ENCODE data around the gene CDC42BPA. TPM values are rescaled to one million over a fixed set of nuclear protein-coding genes. Genes with fewer than 3 reads are reported as not detected.

The CDC42BPA gene
- total RNA-seq, 1 donor = 113 TPM

DNA sequence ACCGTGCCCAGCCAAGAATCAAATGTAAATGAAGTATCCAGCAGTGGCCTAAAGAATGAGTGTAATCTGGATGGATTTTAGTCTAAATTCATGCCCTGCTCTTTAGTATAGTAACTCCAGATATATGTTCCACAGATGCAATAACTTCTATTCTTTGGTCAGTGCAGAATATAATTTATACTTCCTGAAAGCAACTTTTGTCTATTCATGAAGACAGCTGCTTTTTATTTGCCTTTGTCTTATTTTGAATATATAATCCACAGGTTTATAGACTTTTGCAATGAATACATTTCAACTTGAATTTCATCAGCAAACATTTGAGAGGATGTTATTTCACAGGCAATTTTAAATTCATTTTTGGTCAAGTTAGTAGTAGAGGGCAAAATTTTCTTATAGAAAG, 54.4 kb downstream of the CDC42BPA start:
- no peak for DNase-seq (ENCODE audit: low read depth)
- TF ChIP-seq, protein P1, sequence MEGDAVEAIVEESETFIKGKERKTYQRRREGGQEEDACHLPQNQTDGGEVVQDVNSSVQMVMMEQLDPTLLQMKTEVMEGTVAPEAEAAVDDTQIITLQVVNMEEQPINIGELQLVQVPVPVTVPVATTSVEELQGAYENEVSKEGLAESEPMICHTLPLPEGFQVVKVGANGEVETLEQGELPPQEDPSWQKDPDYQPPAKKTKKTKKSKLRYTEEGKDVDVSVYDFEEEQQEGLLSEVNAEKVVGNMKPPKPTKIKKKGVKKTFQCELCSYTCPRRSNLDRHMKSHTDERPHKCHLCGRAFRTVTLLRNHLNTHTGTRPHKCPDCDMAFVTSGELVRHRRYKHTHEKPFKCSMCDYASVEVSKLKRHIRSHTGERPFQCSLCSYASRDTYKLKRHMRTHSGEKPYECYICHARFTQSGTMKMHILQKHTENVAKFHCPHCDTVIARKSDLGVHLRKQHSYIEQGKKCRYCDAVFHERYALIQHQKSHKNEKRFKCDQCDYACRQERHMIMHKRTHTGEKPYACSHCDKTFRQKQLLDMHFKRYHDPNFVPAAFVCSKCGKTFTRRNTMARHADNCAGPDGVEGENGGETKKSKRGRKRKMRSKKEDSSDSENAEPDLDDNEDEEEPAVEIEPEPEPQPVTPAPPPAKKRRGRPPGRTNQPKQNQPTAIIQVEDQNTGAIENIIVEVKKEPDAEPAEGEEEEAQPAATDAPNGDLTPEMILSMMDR (IDR thresholded peaks at IDR 0.05; ENCODE audit: insufficient read depth, low read depth, low read length) = no peak
- H3K4me3 ChIP-seq (ENCODE audit: low read depth, low read length) = no peak overlapping the region

DNA sequence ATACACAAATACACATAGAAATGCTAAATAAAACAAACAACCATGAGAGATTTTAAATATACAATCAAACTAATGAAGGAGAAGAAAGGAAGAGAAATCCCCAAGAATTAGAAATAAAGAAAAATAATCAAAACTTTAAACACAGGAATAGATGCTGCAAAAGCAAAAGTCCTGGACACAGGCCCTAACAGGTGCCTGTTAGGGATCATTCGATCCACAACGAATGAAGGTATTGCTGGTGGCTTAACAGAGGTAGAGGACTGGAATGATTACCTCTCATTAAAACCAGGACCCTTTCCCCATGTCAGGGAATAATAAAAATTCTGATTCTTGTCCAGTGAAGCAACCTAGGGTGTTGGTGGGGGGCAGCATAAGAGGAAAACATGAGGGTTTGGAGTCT, 56.8 kb downstream of the CDC42BPA start:
- TF ChIP-seq, protein P1 (IDR thresholded peaks at IDR 0.05; ENCODE audit: insufficient read depth, low read depth, low read length) = no peak
- H3K4me3 ChIP-seq (ENCODE audit: low read depth, low read length) = no peak overlapping the region
- no peak for DNase-seq (ENCODE audit: low read depth)

DNA sequence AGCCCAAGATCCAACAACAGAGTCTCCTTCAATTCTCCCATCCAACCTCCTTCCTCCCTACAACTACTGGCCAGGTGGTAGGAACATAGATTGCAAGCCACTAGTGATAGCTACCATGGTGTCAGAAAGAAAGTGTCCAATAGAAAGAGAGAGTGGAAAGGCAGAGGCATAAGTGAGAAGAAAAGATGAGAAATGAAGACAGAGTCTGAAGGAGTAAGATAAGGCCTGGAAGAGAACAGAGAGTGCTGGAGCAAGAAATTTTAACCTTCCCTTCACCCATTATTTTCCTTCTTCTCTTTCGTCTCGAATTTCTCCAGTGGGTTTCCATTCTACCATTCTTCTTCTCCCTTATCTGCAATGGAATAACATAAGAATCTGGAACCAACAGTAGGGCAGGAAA, 57.9 kb downstream of the CDC42BPA start:
- DNase-seq (ENCODE audit: low read depth) = no peak
- H3K4me3 ChIP-seq (ENCODE audit: low read depth, low read length) = no peak overlapping the region
- TF ChIP-seq, protein P1 (IDR thresholded peaks at IDR 0.05; ENCODE audit: insufficient read depth, low read depth, low read length) = no peak

DNA sequence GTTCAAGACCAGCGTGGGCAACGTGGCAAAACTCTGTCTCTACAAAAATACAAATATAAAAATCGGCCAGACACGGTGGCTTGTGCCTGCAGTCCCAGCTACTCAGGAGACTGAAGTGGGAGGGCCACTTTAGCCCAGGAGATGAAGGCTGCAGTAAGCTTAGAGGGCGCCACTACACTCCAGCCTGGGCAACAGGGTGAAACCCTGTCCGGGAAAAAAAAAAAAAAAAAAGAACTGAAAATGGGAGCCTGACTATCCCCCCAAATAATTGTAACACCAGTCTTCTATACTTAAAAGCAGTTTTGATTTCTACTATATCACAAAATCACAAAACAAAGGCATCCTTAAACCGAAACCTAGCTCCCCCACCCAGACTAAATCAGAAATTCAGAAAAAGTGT, 60.3 kb downstream of the CDC42BPA start:
- H3K4me3 ChIP-seq (ENCODE audit: low read depth, low read length) = no peak overlapping the region
- TF ChIP-seq, protein P1 (IDR thresholded peaks at IDR 0.05; ENCODE audit: insufficient read depth, low read depth, low read length) = no peak
- DNase-seq (ENCODE audit: low read depth) = no peak

DNA sequence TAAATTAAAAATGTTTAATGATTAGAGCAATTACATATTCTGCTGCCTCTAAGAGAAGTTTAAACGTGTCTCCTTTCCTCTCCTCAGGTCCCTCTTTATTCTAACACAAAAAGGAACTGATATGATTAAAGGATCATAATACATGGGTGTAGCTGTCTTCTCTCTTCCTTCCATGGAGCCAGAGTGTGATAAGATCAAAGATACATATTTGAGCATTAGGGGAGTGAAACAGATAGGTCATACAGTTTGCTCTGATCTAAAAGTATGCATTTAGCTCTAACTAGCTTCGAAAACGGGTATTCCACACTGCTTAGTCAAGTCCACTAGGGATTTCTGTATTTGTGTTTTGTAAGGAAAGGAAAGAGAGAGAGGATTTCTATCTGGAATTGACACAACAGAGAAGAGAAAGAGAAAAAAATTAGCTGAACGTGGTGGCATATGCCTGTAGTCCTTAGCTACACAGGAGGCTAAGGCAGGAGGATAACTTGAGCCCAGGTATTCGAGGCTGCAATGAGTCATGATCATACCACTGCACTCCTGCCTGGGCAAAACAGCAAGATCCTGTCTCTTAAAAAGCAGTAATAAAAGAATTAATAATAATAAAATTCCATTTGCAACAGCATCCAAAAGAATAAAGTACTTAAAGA, 63.1 kb downstream of the CDC42BPA start:
- no peak overlapping the region for H3K4me3 ChIP-seq (ENCODE audit: low read depth, low read length)
- no peak for DNase-seq (ENCODE audit: low read depth)
- TF ChIP-seq, protein P1 (IDR thresholded peaks at IDR 0.05; ENCODE audit: insufficient read depth, low read depth, low read length) = no peak

DNA sequence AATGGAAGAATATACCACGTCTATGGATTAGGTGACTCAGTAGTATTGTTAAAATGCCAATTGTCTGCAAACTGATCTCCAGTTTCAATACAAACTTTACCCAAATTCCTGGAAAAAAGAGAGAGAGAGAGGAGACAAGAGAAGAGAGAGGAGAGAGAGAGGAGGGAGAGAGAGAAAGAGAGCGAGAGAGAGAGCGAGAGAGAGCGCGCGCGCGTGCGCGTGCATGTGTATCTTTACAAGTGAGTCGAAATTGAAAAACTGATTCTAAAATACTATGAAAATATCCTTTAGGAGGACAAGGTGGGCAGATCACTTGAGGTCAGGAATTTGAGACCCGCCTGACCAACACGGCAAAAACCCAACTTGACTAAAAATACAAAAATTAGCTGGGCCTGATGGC, 65.2 kb downstream of the CDC42BPA start:
- H3K4me3 ChIP-seq (ENCODE audit: low read depth, low read length) = no peak overlapping the region
- no peak for DNase-seq (ENCODE audit: low read depth)
- TF ChIP-seq, protein P1 (IDR thresholded peaks at IDR 0.05; ENCODE audit: insufficient read depth, low read depth, low read length) = no peak
